BLaER1 (cell line): ENCODE measurements around the gene CPLX1.
A peak's percentile ranks its signal among the peaks of the same experiment; 100 is the strongest.

Experiments
- H3K27ac ChIP-seq: shearing (Covaris generic); formaldehyde crosslinking; 2 replicates; pipeline ENCODE4 v1.8.1; 2022
- H3K27me3 ChIP-seq: shearing (Covaris generic); formaldehyde crosslinking; 2 replicates; pipeline ENCODE4 v1.8.1; 2022
- H3K36me3 ChIP-seq: shearing (Covaris generic); formaldehyde crosslinking; 2 replicates; pipeline ENCODE4 v1.8.1; 2022
- H3K4me1 ChIP-seq: shearing (Covaris generic); formaldehyde crosslinking; 2 replicates; pipeline ENCODE4 v1.8.1; 2022
- H3K4me2 ChIP-seq: shearing (Covaris generic); formaldehyde crosslinking; 2 replicates; pipeline ENCODE4 v1.8.1; 2022
- H3K4me3 ChIP-seq: shearing (Covaris generic); formaldehyde crosslinking; 2 replicates; pipeline ENCODE4 v1.8.1; 2022
- H3K9ac ChIP-seq: shearing (Covaris generic); formaldehyde crosslinking; 2 replicates; pipeline ENCODE4 v1.8.1; 2022
- H3K9me3 ChIP-seq: shearing (Covaris generic); formaldehyde crosslinking; 2 replicates; pipeline ENCODE4 v1.8.1; 2022
- H4K20me1 ChIP-seq: shearing (Covaris generic); formaldehyde crosslinking; 2 replicates; pipeline ENCODE4 v1.8.1; 2022
- Cebpa-rat ChIP-seq: shearing (Covaris generic); IDR thresholded peaks from 2 replicates; pipeline ENCODE4 v1.8.1; 2022

Gene CPLX1

GRCh38 chr4:772118-772517 is 53.8 kb downstream of the CPLX1 start:
- H3K9ac ChIP-seq: no peak overlapping the region
- TF ChIP-seq Cebpa-rat: no peak
- no peak overlapping the region for H3K27ac ChIP-seq
- peaks cover 94% of the 10 kb centered on the region for H3K36me3 ChIP-seq
- H4K20me1 ChIP-seq: peaks cover 100% of the 10 kb centered on the region
- peaks cover 19% of the 10 kb centered on the region for H3K9me3 ChIP-seq
- H3K4me3 ChIP-seq: no peak overlapping the region
- H3K4me2 ChIP-seq: no peak overlapping the region
- H3K4me1 ChIP-seq: no peaks in the 10 kb centered on the region
- no peaks in the 10 kb centered on the region for H3K27me3 ChIP-seq

DNA sequence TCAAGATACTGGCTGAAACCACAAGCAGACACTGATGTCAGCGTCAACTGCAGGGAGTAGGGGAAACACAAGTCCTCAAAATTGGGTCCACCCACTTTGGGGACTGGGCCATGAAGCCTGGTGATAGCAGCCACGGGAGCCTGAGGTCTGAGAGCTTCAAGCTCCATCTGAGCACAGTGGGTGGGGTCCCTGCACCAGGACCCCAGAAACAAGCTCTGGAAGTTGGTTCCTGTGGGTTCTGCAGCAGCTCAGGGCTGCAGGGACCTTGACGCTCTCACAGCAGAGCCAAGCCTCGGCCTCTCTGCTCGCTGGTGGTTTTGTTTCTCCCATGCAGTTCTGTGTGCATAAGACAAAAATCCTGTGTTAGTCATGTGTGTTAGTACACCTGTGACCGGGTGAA is 54.5 kb downstream of the CPLX1 start:
- no peak overlapping the region for H3K4me3 ChIP-seq
- no peak overlapping the region for H3K4me2 ChIP-seq
- TF ChIP-seq Cebpa-rat: no peak
- H3K27ac ChIP-seq: no peak overlapping the region
- peaks cover 100% of the 10 kb centered on the region for H4K20me1 ChIP-seq
- H3K27me3 ChIP-seq: no peaks in the 10 kb centered on the region
- peaks cover 94% of the 10 kb centered on the region for H3K36me3 ChIP-seq
- no peaks in the 10 kb centered on the region for H3K4me1 ChIP-seq
- H3K9me3 ChIP-seq: peaks cover 17% of the 10 kb centered on the region
- no peak overlapping the region for H3K9ac ChIP-seq

DNA sequence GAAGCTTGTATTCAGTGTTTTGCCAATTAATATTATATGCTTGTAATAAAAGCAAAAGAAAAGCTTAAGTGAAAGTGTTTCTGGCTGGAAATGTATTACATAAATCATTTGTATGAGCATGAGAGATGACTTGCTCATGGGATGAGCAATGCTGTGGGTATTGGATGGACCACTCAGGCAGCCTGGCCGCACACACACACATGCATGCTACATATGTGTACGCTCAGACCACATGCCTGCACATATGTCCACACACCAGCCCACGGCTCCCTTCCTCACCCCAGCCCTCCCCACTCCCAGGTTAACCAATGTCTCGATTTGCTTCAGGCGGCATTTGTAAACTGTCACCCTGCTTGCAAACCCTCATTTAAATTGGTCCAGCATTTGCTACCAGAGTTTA is 55.9 kb downstream of the CPLX1 start:
- H3K27me3 ChIP-seq: no peaks in the 10 kb centered on the region
- H3K4me3 ChIP-seq: no peak overlapping the region
- peaks cover 94% of the 10 kb centered on the region for H3K36me3 ChIP-seq
- H4K20me1 ChIP-seq: peaks cover 100% of the 10 kb centered on the region
- no peak overlapping the region for H3K9ac ChIP-seq
- no peak for TF ChIP-seq Cebpa-rat
- no peak overlapping the region for H3K27ac ChIP-seq
- peaks cover 6% of the 10 kb centered on the region for H3K9me3 ChIP-seq
- H3K4me1 ChIP-seq: peaks cover 10% of the 10 kb centered on the region
- H3K4me2 ChIP-seq: no peak overlapping the region

GRCh38 chr4:769511-769910 is 56.4 kb downstream of the CPLX1 start:
- no peak overlapping the region for H3K9ac ChIP-seq
- H3K9me3 ChIP-seq: peaks cover 1% of the 10 kb centered on the region; the same call in 1 of the 2 replicates
- H3K27ac ChIP-seq: no peak overlapping the region
- H3K36me3 ChIP-seq: peaks cover 94% of the 10 kb centered on the region
- no peaks in the 10 kb centered on the region for H3K27me3 ChIP-seq
- H4K20me1 ChIP-seq: peaks cover 100% of the 10 kb centered on the region
- H3K4me3 ChIP-seq: no peak overlapping the region
- H3K4me2 ChIP-seq: no peak overlapping the region
- TF ChIP-seq Cebpa-rat: no peak
- H3K4me1 ChIP-seq: peaks cover 15% of the 10 kb centered on the region

- Histone ChIP-seq H3K27me3 (no peaks in the 10 kb centered on the region), H3K4me2 (no peak overlapping the region), H3K9ac (no peak overlapping the region), H3K36me3 (peaks cover 95% of the 10 kb centered on the region), H3K9me3 (no peaks in the 10 kb centered on the region), H4K20me1 (peaks cover 100% of the 10 kb centered on the region), H3K4me1 (peaks cover 17% of the 10 kb centered on the region), H3K4me3 (no peak overlapping the region), H3K27ac (no peak overlapping the region)
- TF ChIP-seq Cebpa-rat: no peak
These were observed 56.9 kb downstream of the CPLX1 start for GRCh38 chr4:768995-769394.

DNA sequence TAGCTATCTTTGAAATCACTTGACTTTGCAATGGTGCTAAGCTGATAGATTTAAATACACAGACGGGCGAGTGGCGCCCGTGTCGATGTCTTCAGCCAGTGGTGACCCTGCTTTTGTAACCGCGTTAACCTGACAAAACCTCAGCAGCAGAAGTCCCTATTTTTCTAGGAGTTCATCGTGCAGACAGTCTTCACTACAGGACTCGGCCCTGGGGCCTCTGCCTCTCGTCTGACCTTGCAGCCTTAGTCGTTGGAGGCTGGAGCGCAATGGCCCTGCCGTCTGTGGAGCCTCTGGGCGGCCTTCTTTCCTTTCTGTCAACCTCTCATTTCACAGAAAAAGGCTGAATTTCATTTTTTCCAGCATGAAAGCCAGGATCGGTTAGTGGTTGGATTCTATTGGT is 57.9 kb downstream of the CPLX1 start:
- Histone ChIP-seq H3K27me3 (no peaks in the 10 kb centered on the region), H3K9ac (no peak overlapping the region), H3K4me1 (peaks cover 17% of the 10 kb centered on the region), H3K4me2 (no peak overlapping the region), H3K36me3 (peaks cover 95% of the 10 kb centered on the region), H3K9me3 (no peaks in the 10 kb centered on the region), H4K20me1 (peaks cover 100% of the 10 kb centered on the region), H3K27ac (no peak overlapping the region), H3K4me3 (no peak overlapping the region)
- no peak for TF ChIP-seq Cebpa-rat

GRCh38 chr4:766559-767283 is 59.2 kb downstream of the CPLX1 start:
- Histone ChIP-seq H3K36me3 (peaks cover 99% of the 10 kb centered on the region), H3K4me1 (peaks cover 17% of the 10 kb centered on the region)
- no peak for TF ChIP-seq Cebpa-rat

GRCh38 chr4:766152-766515 is 59.8 kb downstream of the CPLX1 start:
- Histone ChIP-seq H3K27ac (no peak overlapping the region), H3K27me3 (no peaks in the 10 kb centered on the region), H3K36me3 (peaks cover 99% of the 10 kb centered on the region), H4K20me1 (peaks cover 100% of the 10 kb centered on the region), H3K9me3 (no peaks in the 10 kb centered on the region), H3K9ac (no peak overlapping the region), H3K4me2 (no peak overlapping the region), H3K4me1 (peaks cover 17% of the 10 kb centered on the region), H3K4me3 (no peak overlapping the region)
- TF ChIP-seq Cebpa-rat: no peak

More at GRCh38 chr4:766559-767283, 59.2 kb downstream of the CPLX1 start:
- no peak overlapping the region for H3K9ac ChIP-seq
- H3K27me3 ChIP-seq: no peaks in the 10 kb centered on the region
- no peak overlapping the region for H3K4me2 ChIP-seq
- H3K27ac ChIP-seq: no peak overlapping the region
- H3K9me3 ChIP-seq: no peaks in the 10 kb centered on the region
- H4K20me1 ChIP-seq: peaks cover 100% of the 10 kb centered on the region
- no peak overlapping the region for H3K4me3 ChIP-seq

- Histone ChIP-seq H3K4me3 (no peak overlapping the region), H4K20me1 (peaks cover 98% of the 10 kb centered on the region), H3K27ac (no peak overlapping the region), H3K36me3 (peaks cover 99% of the 10 kb centered on the region), H3K9ac (no peak overlapping the region), H3K27me3 (no peaks in the 10 kb centered on the region), H3K4me2 (peak overlapping the region; percentile 39; the same call in 1 of the 2 replicates), H3K4me1 (peaks cover 17% of the 10 kb centered on the region), H3K9me3 (no peaks in the 10 kb centered on the region)
- no peak for TF ChIP-seq Cebpa-rat
These were observed 61.3 kb downstream of the CPLX1 start for GRCh38 chr4:764405-765169.

DNA sequence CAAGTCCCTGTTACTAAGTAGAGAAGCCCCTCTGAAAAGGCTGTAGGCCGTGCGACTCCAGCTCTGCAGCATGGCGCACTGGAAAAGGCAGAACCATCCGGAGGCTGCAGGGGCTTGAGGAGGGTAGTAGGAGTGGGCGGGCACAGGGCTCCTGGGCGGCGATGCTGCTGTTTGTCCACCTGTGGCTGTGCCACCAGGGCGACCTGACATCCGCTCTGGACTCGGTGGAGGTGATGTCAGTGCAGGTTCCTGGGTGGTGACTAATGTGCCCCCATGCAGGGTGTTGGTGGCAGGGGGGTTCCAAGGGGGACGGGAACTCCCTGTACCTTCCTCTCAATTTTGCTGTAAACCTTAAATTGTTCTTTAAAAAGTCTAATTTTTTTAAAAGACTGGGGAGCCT is 62.0 kb downstream of the CPLX1 start:
- Histone ChIP-seq H3K27ac (no peak overlapping the region), H3K4me2 (no peak overlapping the region), H3K4me3 (no peak overlapping the region), H3K36me3 (peaks cover 92% of the 10 kb centered on the region), H3K9ac (no peak overlapping the region), H3K27me3 (no peaks in the 10 kb centered on the region), H4K20me1 (peaks cover 92% of the 10 kb centered on the region), H3K9me3 (no peaks in the 10 kb centered on the region), H3K4me1 (peaks cover 17% of the 10 kb centered on the region)
- TF ChIP-seq Cebpa-rat: no peak
